HG02970 (cell line): Measurements from ENCODE around the gene PRKG1.

Experiments
- ATAC-seq: cut with Tn5 transposase; IDR thresholded peaks from one replicate; pipeline ENCODE4 v1.9.1; 2021; ENCODE audit warnings: mild to moderate bottlenecking, moderate library complexity, moderate number of reproducible peaks; ENCODE audit not compliant: unreplicated experiment, low FRiP score

PRKG1 gene

GRCh38 chr10:51215951-51216834 is 141.9 kb downstream of the PRKG1 start:
- no peak for ATAC-seq

GRCh38 chr10:51217505-51217904 is 143.2 kb downstream of the PRKG1 start:
- ATAC-seq: no peak

GRCh38 chr10:51224671-51225161 is 150.4 kb downstream of the PRKG1 start:
- no peak for ATAC-seq

- ATAC-seq: no peak
Observed at GRCh38 chr10:51227897-51228713, 153.8 kb downstream of the PRKG1 start.

- ATAC-seq: no peak
Observed at GRCh38 chr10:51228714-51229100, 154.4 kb downstream of the PRKG1 start.

GRCh38 chr10:51230887-51231585 is 156.7 kb downstream of the PRKG1 start:
- ATAC-seq: no peak

- ATAC-seq: no peak
Observed at GRCh38 chr10:51231754-51232153, 157.5 kb downstream of the PRKG1 start.

GRCh38 chr10:51233337-51234100 is 159.2 kb downstream of the PRKG1 start:
- no peak for ATAC-seq

GRCh38 chr10:51235865-51236264 is 161.6 kb downstream of the PRKG1 start:
- no peak for ATAC-seq

GRCh38 chr10:51239006-51239405 is 164.7 kb downstream of the PRKG1 start:
- no peak for ATAC-seq

GRCh38 chr10:51241461-51241860 is 167.2 kb downstream of the PRKG1 start:
- ATAC-seq: no peak

GRCh38 chr10:51242393-51242792 is 168.1 kb downstream of the PRKG1 start:
- ATAC-seq: no peak

- ATAC-seq: no peak
Observed at GRCh38 chr10:51244309-51244708, 170.0 kb downstream of the PRKG1 start.

- no peak for ATAC-seq
Observed at GRCh38 chr10:51244748-51245490, 170.6 kb downstream of the PRKG1 start.

- ATAC-seq: no peak
Observed at GRCh38 chr10:51246156-51246555, 171.9 kb downstream of the PRKG1 start.

GRCh38 chr10:51250278-51250920 is 176.1 kb downstream of the PRKG1 start:
- ATAC-seq: no peak

GRCh38 chr10:51251110-51251509 is 176.8 kb downstream of the PRKG1 start:
- no peak for ATAC-seq

GRCh38 chr10:51255381-51255780 is 181.1 kb downstream of the PRKG1 start:
- no peak for ATAC-seq
